ENCODE data around the gene VTA1. TPM values are rescaled to one million over a fixed set of nuclear protein-coding genes. Genes with fewer than 3 reads are reported as not detected.

Gene VTA1
- total RNA-seq, 1 donor from 2014 or later = 36.6 TPM

GRCh38 chr6:142235272-142235671 lies 88.2 kb downstream of the VTA1 start:
- no peak for DNase-seq (ENCODE audit: low spot score)
- TF ChIP-seq CTCF (IDR thresholded peaks at IDR 0.05; ENCODE audit: unreplicated experiment) = no peak
- no peaks in the 10 kb centered on the region for H3K36me3 Mint-ChIP-seq (ENCODE audit: low read depth, unreplicated experiment)
- no peak overlapping the region for H3K27ac Mint-ChIP-seq (ENCODE audit: unreplicated experiment)
- H3K4me3 Mint-ChIP-seq (ENCODE audit: unreplicated experiment) = no peak overlapping the region
- no peaks in the 10 kb centered on the region for H3K9me3 Mint-ChIP-seq (ENCODE audit: unreplicated experiment)
- no peaks in the 10 kb centered on the region for H3K4me1 Mint-ChIP-seq (ENCODE audit: unreplicated experiment)
- H3K27me3 Mint-ChIP-seq (ENCODE audit: unreplicated experiment) = no peaks in the 10 kb centered on the region

- no peaks in the 10 kb centered on the region for H3K36me3 Mint-ChIP-seq (ENCODE audit: low read depth, unreplicated experiment)
- no peak overlapping the region for H3K4me3 Mint-ChIP-seq (ENCODE audit: unreplicated experiment)
- no peaks in the 10 kb centered on the region for H3K4me1 Mint-ChIP-seq (ENCODE audit: unreplicated experiment)
- no peak for TF ChIP-seq CTCF (IDR thresholded peaks at IDR 0.05; ENCODE audit: unreplicated experiment)
- DNase-seq (ENCODE audit: low spot score) = no peak
- H3K27ac Mint-ChIP-seq (ENCODE audit: unreplicated experiment) = no peak overlapping the region
- no peaks in the 10 kb centered on the region for H3K27me3 Mint-ChIP-seq (ENCODE audit: unreplicated experiment)
- no peaks in the 10 kb centered on the region for H3K9me3 Mint-ChIP-seq (ENCODE audit: unreplicated experiment)
These were observed 88.7 kb downstream of the VTA1 start for GRCh38 chr6:142235791-142236190.

- DNase-seq (ENCODE audit: low spot score) = no peak
- TF ChIP-seq CTCF (IDR thresholded peaks at IDR 0.05; ENCODE audit: unreplicated experiment) = no peak
- no peak overlapping the region for H3K27ac Mint-ChIP-seq (ENCODE audit: unreplicated experiment)
- H3K27me3 Mint-ChIP-seq (ENCODE audit: unreplicated experiment) = no peaks in the 10 kb centered on the region
- H3K36me3 Mint-ChIP-seq (ENCODE audit: low read depth, unreplicated experiment) = no peaks in the 10 kb centered on the region
- H3K9me3 Mint-ChIP-seq (ENCODE audit: unreplicated experiment) = no peaks in the 10 kb centered on the region
- no peak overlapping the region for H3K4me3 Mint-ChIP-seq (ENCODE audit: unreplicated experiment)
- no peaks in the 10 kb centered on the region for H3K4me1 Mint-ChIP-seq (ENCODE audit: unreplicated experiment)
These were observed 89.6 kb downstream of the VTA1 start for GRCh38 chr6:142236691-142237090.

- Mint-ChIP-seq H3K9me3 (ENCODE audit: unreplicated experiment) (no peaks in the 10 kb centered on the region), H3K27me3 (ENCODE audit: unreplicated experiment) (no peaks in the 10 kb centered on the region), H3K36me3 (ENCODE audit: low read depth, unreplicated experiment) (no peaks in the 10 kb centered on the region), H3K27ac (ENCODE audit: unreplicated experiment) (no peak overlapping the region), H3K4me1 (ENCODE audit: unreplicated experiment) (no peaks in the 10 kb centered on the region), H3K4me3 (ENCODE audit: unreplicated experiment) (no peak overlapping the region)
- no peak for DNase-seq (ENCODE audit: low spot score)
- TF ChIP-seq CTCF (IDR thresholded peaks at IDR 0.05; ENCODE audit: unreplicated experiment) = no peak
These were observed 91.8 kb downstream of the VTA1 start for GRCh38 chr6:142238881-142239280.

- Mint-ChIP-seq H3K9me3 (ENCODE audit: unreplicated experiment) (no peaks in the 10 kb centered on the region), H3K36me3 (ENCODE audit: low read depth, unreplicated experiment) (no peaks in the 10 kb centered on the region), H3K4me1 (ENCODE audit: unreplicated experiment) (no peaks in the 10 kb centered on the region), H3K27me3 (ENCODE audit: unreplicated experiment) (no peaks in the 10 kb centered on the region), H3K4me3 (ENCODE audit: unreplicated experiment) (no peak overlapping the region), H3K27ac (ENCODE audit: unreplicated experiment) (no peak overlapping the region)
- TF ChIP-seq CTCF (IDR thresholded peaks at IDR 0.05; ENCODE audit: unreplicated experiment) = no peak
- DNase-seq (ENCODE audit: low spot score) = no peak
These were observed 93.1 kb downstream of the VTA1 start for GRCh38 chr6:142240179-142240578.
